CD8-positive, alpha-beta memory T cell (primary cell): ENCODE results near the gene RNF103. TPM values are rescaled to one million over a fixed set of nuclear protein-coding genes. Genes with fewer than 3 reads are reported as not detected.
A peak's percentile ranks its signal among the peaks of the same experiment; 100 is the strongest.

Experiments
- CTCF ChIA-PET: fragments of 350-600 bp; sonication (Branson Sonifier 250); formaldehyde crosslinking; loops from one replicate; lab custom pipeline; 2021; ENCODE audit warnings: antibody characterized with exemption; lab: Charles Lee
- POLR2A ChIA-PET: fragments of 350-600 bp; sonication (Branson Sonifier 250); formaldehyde crosslinking; loops from one replicate; lab custom pipeline; 2021; ENCODE audit warnings: antibody characterized with exemption; lab: Charles Lee
- DNase-seq, 5 donors: peaks; one replicate each; pipeline versions ENCODE4 v3.0.0 to v3.0.0-alpha.2; 2020 to 2022; ENCODE audit warnings: mixed read lengths in 1 of 5
- H3K27ac ChIP-seq: one replicate; pipeline ENCODE4 v1.7.0; 2013; ENCODE audit warnings: low read depth, mild to moderate bottlenecking, low read length, moderate library complexity
- H3K27me3 ChIP-seq: 2 replicates; pipeline ENCODE4 v1.7.0; 2013; ENCODE audit warnings: low read length, mild to moderate bottlenecking; ENCODE audit not compliant: insufficient read depth, poor library complexity, severe bottlenecking
- H3K36me3 ChIP-seq: 2 replicates; pipeline ENCODE4 v1.7.0; 2013; ENCODE audit warnings: mild to moderate bottlenecking, low read length, moderate library complexity; ENCODE audit not compliant: insufficient read depth
- H3K4me1 ChIP-seq: 2 replicates; pipeline ENCODE4 v1.7.0; 2013; ENCODE audit warnings: mild to moderate bottlenecking, low read length, moderate library complexity; ENCODE audit not compliant: insufficient read depth
- H3K4me3 ChIP-seq: 2 replicates; pipeline ENCODE4 v1.7.0; 2013; ENCODE audit warnings: mild to moderate bottlenecking, low read length
- H3K9me3 ChIP-seq: 2 replicates; pipeline ENCODE4 v1.7.0; 2013; ENCODE audit warnings: mild to moderate bottlenecking, low read length
- H3K27ac Mint-ChIP-seq, 8 donors: one replicate each; pipeline ENCODE4 v1.8.0; 2020 to 2021; ENCODE audit warnings: mixed read lengths in 8 of 8, mild to moderate bottlenecking in 6 of 8, inconsistent platforms in 3 of 8, moderate library complexity in 3 of 8
- H3K27me3 Mint-ChIP-seq, 2 donors: one replicate each; pipeline ENCODE4 v1.8.0; 2020 to 2021; ENCODE audit warnings: mixed read lengths in 2 of 2, mild to moderate bottlenecking in 1 of 2, moderate library complexity in 1 of 2
- H3K36me3 Mint-ChIP-seq, 3 donors: one replicate each; pipeline ENCODE4 v1.8.0; 2020 to 2021; ENCODE audit warnings: mixed read lengths in 3 of 3, inconsistent platforms in 1 of 3, mild to moderate bottlenecking in 1 of 3
- H3K4me1 Mint-ChIP-seq, 3 donors: one replicate each; pipeline ENCODE4 v1.8.0; 2020 to 2021; ENCODE audit warnings: mixed read lengths in 3 of 3, inconsistent platforms in 1 of 3, mild to moderate bottlenecking in 1 of 3
- H3K4me3 Mint-ChIP-seq, 7 donors: one replicate each; pipeline ENCODE4 v1.8.0; 2020 to 2021; ENCODE audit warnings: mixed read lengths in 7 of 7, mild to moderate bottlenecking in 6 of 7, moderate library complexity in 4 of 7, inconsistent platforms in 2 of 7
- H3K9me3 Mint-ChIP-seq, 5 donors: one replicate each; pipeline ENCODE4 v1.8.0; 2020 to 2022; ENCODE audit warnings: mixed read lengths in 5 of 5, mild to moderate bottlenecking in 3 of 5, moderate library complexity in 2 of 5, inconsistent platforms in 1 of 5
- polyA plus RNA-seq: library from polyadenylated mRNA; unstranded; fragments of 300-500 nt; fragmentation: Illumina TruSeq; gene quantifications from one replicate; pipeline ENCODE4 v1.2.3, GENCODE V29; 2021
- total RNA-seq, 2 experiments: library from RNA; stranded (reverse); gene quantifications; one replicate each; pipeline ENCODE4 v1.2.3, GENCODE V29; 2021

RNF103 gene
- total and polyA plus RNA-seq, 3 experiments from 2014 or later = 4.8 to 14.6 (median 14.6) TPM

- no peaks in the 10 kb centered on the region for H3K27me3 ChIP-seq
- DNase-seq = peak in 4 of 5 donors; percentile 5 to 55 (median 20)
- ChIA-PET POLR2A (interaction anchor here (0.6 to 2.0 kb wide), 7 partner anchors 12 to 425 kb away, joined by 3 to 12 read pairs (median 3); partner anchors contain the start of genes CHMP3 and KDM3A), CTCF (interaction anchor here (0.8 to 1.9 kb wide), 6 partner anchors 11 to 172 kb away, joined by 3 to 6 read pairs (median 3); no protein-coding TSS in a partner anchor)
- peaks cover 12% of the 10 kb centered on the region for H3K4me1 ChIP-seq
- peak overlapping the region; percentile 76 for H3K27ac ChIP-seq
- no peaks in the 10 kb centered on the region for H3K36me3 ChIP-seq
- Mint-ChIP-seq H3K4me1 (peaks cover 46 to 56% (median 53%) of the 10 kb centered on the region in 3 donors), H3K36me3 (peaks cover 0 to 35% (median 12%) of the 10 kb centered on the region in 3 donors), H3K9me3 (no peaks in the 10 kb centered on the region), H3K27me3 (peaks cover 0 to under 1% of the 10 kb centered on the region in 2 donors), H3K4me3 (peak overlapping the region; percentile 90 to 97 (median 94)), H3K27ac (peak overlapping the region; percentile 86 to 99 (median 94))
- H3K4me3 ChIP-seq = peak overlapping the region; percentile 82
- no peaks in the 10 kb centered on the region for H3K9me3 ChIP-seq
Observed at GRCh38 chr2:86622519-86623042, 1.1 kb downstream of the RNF103 start.

GRCh38 chr2:86621280-86621943 is 2.3 kb downstream of the RNF103 start:
- H3K27me3 ChIP-seq = no peaks in the 10 kb centered on the region
- no peaks in the 10 kb centered on the region for H3K27me3 Mint-ChIP-seq
- CTCF ChIA-PET = interaction anchor here (1.2 to 1.9 kb wide), 2 partner anchors 59 to 103 kb away, joined by 3 to 6 read pairs; no protein-coding TSS in a partner anchor

GRCh38 chr2:86617738-86618137 is 5.9 kb downstream of the RNF103 start:
- Histone ChIP-seq H3K36me3 (no peaks in the 10 kb centered on the region), H3K27me3 (no peaks in the 10 kb centered on the region), H3K9me3 (no peaks in the 10 kb centered on the region), H3K4me1 (peaks cover 6% of the 10 kb centered on the region), H3K4me3 (no peak overlapping the region), H3K27ac (no peak overlapping the region)
- Mint-ChIP-seq H3K4me3 (peak overlapping the region in 1 of 7 donors; percentile 42), H3K9me3 (no peaks in the 10 kb centered on the region), H3K27ac (no peak overlapping the region), H3K36me3 (peaks cover 7 to 73% (median 26%) of the 10 kb centered on the region in 3 donors), H3K4me1 (peaks cover 59 to 81% (median 69%) of the 10 kb centered on the region in 3 donors), H3K27me3 (no peaks in the 10 kb centered on the region)
- CTCF ChIA-PET = no interaction called here
- no peak for DNase-seq
- POLR2A ChIA-PET = no interaction called here

More at GRCh38 chr2:86621280-86621943, 2.3 kb downstream of the RNF103 start:
- Mint-ChIP-seq H3K4me3 (peak overlapping the region; percentile 90 to 97 (median 94)), H3K4me1 (peaks cover 52 to 68% (median 65%) of the 10 kb centered on the region in 3 donors), H3K9me3 (no peaks in the 10 kb centered on the region), H3K27ac (peak overlapping the region in 7 of 8 donors; percentile 13 to 95 (median 79)), H3K36me3 (peaks cover 4 to 46% (median 17%) of the 10 kb centered on the region in 3 donors)
- H3K27ac ChIP-seq = peak overlapping the region; percentile 76
- POLR2A ChIA-PET = interaction anchor here (1.8 to 2.0 kb wide), 2 partner anchors 58 to 180 kb away, joined by 10 to 12 read pairs; partner anchors contain the start of genes CHMP3 and KDM3A
- H3K36me3 ChIP-seq = no peaks in the 10 kb centered on the region
- peak overlapping the region; percentile 82 for H3K4me3 ChIP-seq
- peaks cover 12% of the 10 kb centered on the region for H3K4me1 ChIP-seq
- no peaks in the 10 kb centered on the region for H3K9me3 ChIP-seq
- no peak for DNase-seq

GRCh38 chr2:86617153-86617552 is 6.5 kb downstream of the RNF103 start:
- H3K27ac Mint-ChIP-seq = peak overlapping the region in 2 of 8 donors; percentile 1 to 52
- Histone ChIP-seq H3K4me1 (peaks cover 6% of the 10 kb centered on the region), H3K27me3 (no peaks in the 10 kb centered on the region), H3K27ac (no peak overlapping the region), H3K4me3 (no peak overlapping the region), H3K9me3 (no peaks in the 10 kb centered on the region), H3K36me3 (no peaks in the 10 kb centered on the region)
- H3K4me3 Mint-ChIP-seq = peak overlapping the region in 1 of 7 donors; percentile 10
- H3K4me1 Mint-ChIP-seq = peaks cover 54 to 77% (median 64%) of the 10 kb centered on the region in 3 donors
- H3K9me3 Mint-ChIP-seq = no peaks in the 10 kb centered on the region
- ChIA-PET CTCF (no interaction called here), POLR2A (no interaction called here)
- no peak for DNase-seq
- peaks cover 7 to 70% (median 26%) of the 10 kb centered on the region in 3 donors for H3K36me3 Mint-ChIP-seq
- H3K27me3 Mint-ChIP-seq = no peaks in the 10 kb centered on the region

GRCh38 chr2:86616502-86616901 is 7.2 kb downstream of the RNF103 start:
- peaks cover 50 to 75% (median 59%) of the 10 kb centered on the region in 3 donors for H3K4me1 Mint-ChIP-seq
- no peaks in the 10 kb centered on the region for H3K27me3 Mint-ChIP-seq
- Histone ChIP-seq H3K27me3 (no peaks in the 10 kb centered on the region), H3K27ac (no peak overlapping the region), H3K4me1 (peaks cover 5% of the 10 kb centered on the region), H3K36me3 (no peaks in the 10 kb centered on the region), H3K9me3 (no peaks in the 10 kb centered on the region), H3K4me3 (no peak overlapping the region)
- no peaks in the 10 kb centered on the region for H3K9me3 Mint-ChIP-seq
- ChIA-PET CTCF (no interaction called here), POLR2A (no interaction called here)
- DNase-seq = no peak
- peaks cover 7 to 73% (median 29%) of the 10 kb centered on the region in 3 donors for H3K36me3 Mint-ChIP-seq
- peak overlapping the region in 1 of 7 donors; percentile 10 for H3K4me3 Mint-ChIP-seq
- H3K27ac Mint-ChIP-seq = peak overlapping the region in 2 of 8 donors; percentile 1 to 52

GRCh38 chr2:86615596-86615995 is 8.1 kb downstream of the RNF103 start:
- Histone ChIP-seq H3K36me3 (no peaks in the 10 kb centered on the region), H3K27me3 (no peaks in the 10 kb centered on the region), H3K27ac (no peak overlapping the region), H3K4me1 (no peaks in the 10 kb centered on the region), H3K4me3 (no peak overlapping the region), H3K9me3 (no peaks in the 10 kb centered on the region)
- H3K9me3 Mint-ChIP-seq = no peaks in the 10 kb centered on the region
- no peak overlapping the region for H3K27ac Mint-ChIP-seq
- H3K4me3 Mint-ChIP-seq = no peak overlapping the region
- H3K4me1 Mint-ChIP-seq = peaks cover 45 to 72% (median 57%) of the 10 kb centered on the region in 3 donors
- peaks cover 7 to 83% (median 35%) of the 10 kb centered on the region in 3 donors for H3K36me3 Mint-ChIP-seq
- H3K27me3 Mint-ChIP-seq = no peaks in the 10 kb centered on the region
- POLR2A ChIA-PET = no interaction called here
- no peak for DNase-seq
- CTCF ChIA-PET = no interaction called here

GRCh38 chr2:86613515-86613914 is 10.2 kb downstream of the RNF103 start:
- Histone ChIP-seq H3K4me1 (no peaks in the 10 kb centered on the region), H3K9me3 (no peaks in the 10 kb centered on the region), H3K27ac (no peak overlapping the region), H3K4me3 (no peak overlapping the region), H3K36me3 (no peaks in the 10 kb centered on the region), H3K27me3 (no peaks in the 10 kb centered on the region)
- CTCF ChIA-PET = no interaction called here
- H3K27me3 Mint-ChIP-seq = no peaks in the 10 kb centered on the region
- no peaks in the 10 kb centered on the region for H3K9me3 Mint-ChIP-seq
- peaks cover 14 to 82% (median 35%) of the 10 kb centered on the region in 3 donors for H3K36me3 Mint-ChIP-seq
- no peak for DNase-seq
- peaks cover 33 to 60% (median 41%) of the 10 kb centered on the region in 3 donors for H3K4me1 Mint-ChIP-seq
- no peak overlapping the region for H3K27ac Mint-ChIP-seq
- POLR2A ChIA-PET = no interaction called here
- H3K4me3 Mint-ChIP-seq = no peak overlapping the region

GRCh38 chr2:86610871-86611270 is 12.8 kb downstream of the RNF103 start:
- H3K4me3 Mint-ChIP-seq = no peak overlapping the region
- no peak overlapping the region for H3K27ac ChIP-seq
- no peak overlapping the region for H3K4me3 ChIP-seq
- no peaks in the 10 kb centered on the region for H3K9me3 ChIP-seq
- POLR2A ChIA-PET = interaction anchor here (0.8 kb wide), 1 partner anchor 12 kb away, joined by 3 read pairs; no protein-coding TSS in a partner anchor
- no peaks in the 10 kb centered on the region for H3K4me1 ChIP-seq
- peaks cover 23 to 38% (median 24%) of the 10 kb centered on the region in 3 donors for H3K4me1 Mint-ChIP-seq
- H3K27me3 ChIP-seq = no peaks in the 10 kb centered on the region
- H3K27ac Mint-ChIP-seq = peak overlapping the region in 2 of 8 donors; percentile 9 to 55
- H3K9me3 Mint-ChIP-seq = no peaks in the 10 kb centered on the region
- H3K36me3 ChIP-seq = no peaks in the 10 kb centered on the region
- no peaks in the 10 kb centered on the region for H3K27me3 Mint-ChIP-seq
- H3K36me3 Mint-ChIP-seq = peaks cover 11 to 72% (median 26%) of the 10 kb centered on the region in 3 donors
- CTCF ChIA-PET = no interaction called here
- no peak for DNase-seq
